Measurements from ENCODE around the gene HTATIP2.
"Not testable (repeated sequence)": the region's sequence is repeated elsewhere in the genome, so short reads cannot be mapped to it uniquely, and the experiment has no call there.

The HTATIP2 gene

GRCh38 chr11:20363500-20364340, at the start of gene HTATIP2:
HTATIP2 (plus strand) TSS chr11:20363714; CDS start chr11:20364238, 524 bp downstream.
- peak; percentile 29 to 62 for DNase-seq (ENCODE audit: low read depth in 2 of 2)

- DNase-seq (ENCODE audit: low read depth in 2 of 2) = no peak
Observed at GRCh38 chr11:20315800-20316199, 47.7 kb upstream of the HTATIP2 start.

- DNase-seq (ENCODE audit: low read depth in 2 of 2) = no peak
Observed at GRCh38 chr11:20321177-20321576, 42.3 kb upstream of the HTATIP2 start.

GRCh38 chr11:20327377-20327935, 36.1 kb upstream of the HTATIP2 start:
- no peak for DNase-seq (ENCODE audit: low read depth in 2 of 2)

GRCh38 chr11:20336056-20336455, 27.5 kb upstream of the HTATIP2 start:
- no peak for DNase-seq (ENCODE audit: low read depth in 2 of 2)

- no peak for DNase-seq (ENCODE audit: low read depth in 2 of 2)
Observed at GRCh38 chr11:20337526-20338154, 25.9 kb upstream of the HTATIP2 start.

- no peak for DNase-seq (ENCODE audit: low read depth in 2 of 2)
Observed at GRCh38 chr11:20342347-20343141, 21.0 kb upstream of the HTATIP2 start.

- DNase-seq (ENCODE audit: low read depth in 2 of 2) = no peak
Observed at GRCh38 chr11:20351136-20351535, 12.4 kb upstream of the HTATIP2 start.

- no peak for DNase-seq (ENCODE audit: low read depth in 2 of 2)
Observed at GRCh38 chr11:20351751-20352262, 11.7 kb upstream of the HTATIP2 start.

- DNase-seq (ENCODE audit: low read depth in 2 of 2) = no peak
Observed at GRCh38 chr11:20353829-20354434, 9.6 kb upstream of the HTATIP2 start.

GRCh38 chr11:20355221-20356219, 8.0 kb upstream of the HTATIP2 start:
- no peak for DNase-seq (ENCODE audit: low read depth in 2 of 2)

GRCh38 chr11:20357150-20357549, 6.4 kb upstream of the HTATIP2 start:
- no peak for DNase-seq (ENCODE audit: low read depth in 2 of 2)

- peak in 1 of 2 donors; percentile 17 for DNase-seq (ENCODE audit: low read depth in 2 of 2)
Observed at GRCh38 chr11:20360650-20361049, 2.9 kb upstream of the HTATIP2 start.

GRCh38 chr11:20362481-20362880, 1.0 kb upstream of the HTATIP2 start:
- no peak for DNase-seq (ENCODE audit: low read depth in 2 of 2)

- DNase-seq (ENCODE audit: low read depth in 2 of 2) = no peak
Observed at GRCh38 chr11:20363149-20363499, 390 bp upstream of the HTATIP2 start.

- DNase-seq (ENCODE audit: low read depth in 2 of 2) = no peak
Observed at GRCh38 chr11:20364341-20364792, 853 bp downstream of the HTATIP2 start.

- DNase-seq (ENCODE audit: low read depth in 2 of 2) = not testable (repeated sequence)
Observed at GRCh38 chr11:20365465-20365864, 2.0 kb downstream of the HTATIP2 start.

- peak; percentile 43 to 67 for DNase-seq (ENCODE audit: low read depth in 2 of 2)
Observed at GRCh38 chr11:20367313-20367948, 3.9 kb downstream of the HTATIP2 start.

- no peak for DNase-seq (ENCODE audit: low read depth in 2 of 2)
Observed at GRCh38 chr11:20368438-20368837, 4.9 kb downstream of the HTATIP2 start.

- DNase-seq (ENCODE audit: low read depth in 2 of 2) = no peak
Observed at GRCh38 chr11:20369826-20370225, 6.3 kb downstream of the HTATIP2 start.
